IMR-90 (cell line): ENCODE measurements around the gene BLMH. TPM values are rescaled to one million over a fixed set of nuclear protein-coding genes. Genes with fewer than 3 reads are reported as not detected.
"Not testable (repeated sequence)": the region's sequence is repeated elsewhere in the genome, so short reads cannot be mapped to it uniquely, and the experiment has no call there.

Experiments
- ATAC-seq: fragments of 200-7000 bp; cut with Tn5 transposase; 2 replicates; pipeline ENCODE4 v1.9.1; 2020; ENCODE audit warnings: low read depth, mild to moderate bottlenecking, moderate library complexity
- BruUV-seq: library from RNA; stranded (reverse); fragments of 400-500 nt; replicated peaks from 2 replicates; lab custom pipeline; 2021; lab: Mats Ljungman, UMichigan
- CTCF ChIA-PET: fragments of 300-600 bp; formaldehyde crosslinking; extraction: SDS; loops from one replicate; lab custom pipeline; 2021; ENCODE audit warnings: antibody characterized with exemption; lab: Yijun Ruan, JAX
- POLR2A ChIA-PET: fragments of 300-600 bp; sonication (Branson Sonifier 250); formaldehyde crosslinking; loops from one replicate; lab custom pipeline; 2022; ENCODE audit warnings: antibody characterized with exemption; ENCODE audit not compliant: unreplicated experiment; lab: Charles Lee
- DNase-seq: peaks from one replicate; pipeline ENCODE4 v3.0.0; 2013
- H2AFZ ChIP-seq: replicated peaks from 2 replicates; pipeline ENCODE3; 2013; ENCODE audit warnings: low read length, mild to moderate bottlenecking; ENCODE audit not compliant: poor library complexity
- H2AK5ac ChIP-seq: 2 replicates; pipeline ENCODE4 v1.6.1; 2013; ENCODE audit warnings: low read depth, low read length, inconsistent platforms
- H2AK9ac ChIP-seq: replicated peaks from 2 replicates; pipeline ENCODE3; 2013; ENCODE audit warnings: mild to moderate bottlenecking, low read depth, low read length, moderate library complexity; ENCODE audit not compliant: poor library complexity
- H2BK120ac ChIP-seq: 2 replicates; pipeline ENCODE4 v1.6.1; 2013; ENCODE audit warnings: low read depth, low read length, inconsistent platforms
- H2BK15ac ChIP-seq: 3 replicates; pipeline ENCODE4 v1.6.1; 2013; ENCODE audit warnings: low read depth, low read length, inconsistent platforms
- H2BK20ac ChIP-seq: 2 replicates; pipeline ENCODE4 v1.6.1; 2013; ENCODE audit warnings: low read depth, mild to moderate bottlenecking, inconsistent platforms, low read length, moderate library complexity
- H2BK5ac ChIP-seq: 2 replicates; pipeline ENCODE4 v1.6.1; 2013; ENCODE audit warnings: mild to moderate bottlenecking, low read depth, low read length, inconsistent platforms; ENCODE audit not compliant: poor library complexity, severe bottlenecking
- H3K14ac ChIP-seq: replicated peaks from 2 replicates; pipeline ENCODE4 v1.6.1; 2013; ENCODE audit warnings: low read depth, low read length, inconsistent platforms
- H3K18ac ChIP-seq: 2 replicates; pipeline ENCODE4 v1.6.1; 2013; ENCODE audit warnings: low read depth, low read length, control low read depth
- H3K23ac ChIP-seq: 2 replicates; pipeline ENCODE4 v1.6.1; 2013; ENCODE audit warnings: low read depth, low read length, inconsistent platforms
- H3K27ac ChIP-seq: 2 replicates; pipeline ENCODE4 v1.5.1; 2013; ENCODE audit warnings: mild to moderate bottlenecking, control low read depth, low read length; ENCODE audit not compliant: insufficient read depth
- H3K27me3 ChIP-seq: 2 replicates; pipeline ENCODE4 v1.6.1; 2013; ENCODE audit warnings: low read length; ENCODE audit not compliant: control insufficient read depth, insufficient read depth
- H3K36me3 ChIP-seq: 2 replicates; pipeline ENCODE4 v1.6.1; 2013; ENCODE audit warnings: low read length, mixed read lengths; ENCODE audit not compliant: control insufficient read depth, insufficient read depth
- H3K4ac ChIP-seq: 2 replicates; pipeline ENCODE4 v1.6.1; 2013; ENCODE audit warnings: low read depth, low read length, inconsistent platforms
- H3K4me1 ChIP-seq: 2 replicates; pipeline ENCODE4 v1.6.1; 2013; ENCODE audit warnings: low read length, mixed read lengths; ENCODE audit not compliant: control insufficient read depth, insufficient read depth
- H3K4me2 ChIP-seq: 2 replicates; pipeline ENCODE4 v1.6.1; 2013; ENCODE audit warnings: low read depth, mild to moderate bottlenecking, control low read depth, low read length, moderate library complexity
- H3K4me3 ChIP-seq: 2 replicates; pipeline ENCODE4 v1.5.1; 2013; ENCODE audit warnings: low read depth, mild to moderate bottlenecking, control low read depth, low read length, moderate library complexity; ENCODE audit not compliant: insufficient read depth
- H3K56ac ChIP-seq: 2 replicates; pipeline ENCODE4 v1.6.1; 2013; ENCODE audit warnings: low read length, inconsistent platforms; ENCODE audit not compliant: insufficient read depth; ENCODE audit errors: extremely low read depth
- H3K79me1 ChIP-seq, 2 experiments: 2 replicates each; pipeline ENCODE4 v1.6.1; 2013; ENCODE audit warnings: low read length in 2 of 2, inconsistent platforms in 1 of 2, low read depth in 1 of 2
- H3K9ac ChIP-seq: 2 replicates; pipeline ENCODE4 v1.6.1; 2013; ENCODE audit warnings: low read depth, low read length, control low read depth
- H3K9me1 ChIP-seq: 2 replicates; pipeline ENCODE4 v1.6.1; 2013; ENCODE audit warnings: low read length, inconsistent platforms; ENCODE audit not compliant: insufficient read depth
- H3K9me3 ChIP-seq: 2 replicates; pipeline ENCODE4 v1.6.1; 2013; ENCODE audit warnings: low read length; ENCODE audit not compliant: control insufficient read depth, insufficient read depth
- H4K20me1 ChIP-seq: 2 replicates; pipeline ENCODE4 v1.6.1; 2013; ENCODE audit warnings: low read length, inconsistent platforms; ENCODE audit not compliant: insufficient read depth
- H4K5ac ChIP-seq: 2 replicates; pipeline ENCODE4 v1.6.1; 2013; ENCODE audit warnings: mild to moderate bottlenecking, low read depth, low read length, control low read depth
- H4K8ac ChIP-seq, 2 experiments: 2 replicates each; pipeline ENCODE4 v1.6.1; 2013; ENCODE audit warnings: low read depth in 2 of 2, low read length in 2 of 2, control low read depth in 1 of 2, inconsistent platforms in 1 of 2
- H4K91ac ChIP-seq: 2 replicates; pipeline ENCODE4 v1.6.1; 2013; ENCODE audit warnings: low read depth, low read length, inconsistent platforms; ENCODE audit not compliant: insufficient read depth
- CHD1 ChIP-seq: IDR thresholded peaks from 2 replicates; pipeline ENCODE4 v1.6.1; 2012; ENCODE audit warnings: low read depth, low read length, improper control_type of control experiment
- MAZ ChIP-seq: IDR thresholded peaks from 2 replicates; pipeline ENCODE4 v1.6.1; 2012; ENCODE audit warnings: low read depth, mild to moderate bottlenecking, low read length, improper control_type of control experiment, moderate library complexity, borderline replicate concordance
- WGBS, 2 experiments: methylation state at CpG; one replicate each; pipeline versions ENCODE4 v1.1.5 to v1.1.7; 2013; ENCODE audit warnings: missing lambda C conversion rate in 2 of 2; ENCODE audit not compliant: insufficient read length in 1 of 2; ENCODE audit errors: extremely low coverage in 2 of 2; 5-methylcytosine and 5-hydroxymethylcytosine counted together
- dilution Hi-C: fragments of 300-500 bp; cut with HindIII; formaldehyde crosslinking; loops from one replicate; pipeline ENCODE4 v1.14.3; 2018; ENCODE audit warnings: low sequenced_read_pairs; ENCODE audit not compliant: unreplicated experiment
- in situ Hi-C: fragments of 300-500 bp; cut with MboI; formaldehyde crosslinking; loops from 3 replicates; pipeline ENCODE4 v1.14.3; 2019; ENCODE audit warnings: low sequenced_read_pairs, inconsistent platforms, mixed read lengths
- intact Hi-C: fragments of 100-400 bp; cut with micrococcal nuclease; formaldehyde crosslinking; loops from 2 replicates; pipeline ENCODE4 v1.10.0; 2022
- polyA plus RNA-seq, 3 experiments: library from polyadenylated mRNA; depleted of rRNA; stranded (reverse); fragments of >200 nt; gene quantifications; 2 replicates each; pipeline ENCODE4 v1.2.3, GENCODE V29; 2012; ENCODE audit warnings: low replicate concordance in 1 of 3
- total RNA-seq: library from RNA; depleted of rRNA; stranded (reverse); fragments of >200 nt; gene quantifications from 2 replicates; pipeline ENCODE4 v1.2.3, GENCODE V29; 2012

The BLMH gene
- total and polyA plus RNA-seq, 2 of the 4 experiments (the other 2 are of a cell fraction): 17.3 to 20.8 TPM

GRCh38 chr17:30232015-30232823, 59.5 kb downstream of the BLMH start (continued):
- TF ChIP-seq CHD1: no peak

- CTCF ChIA-PET: no interaction called here
These were observed 61.1 kb downstream of the BLMH start for GRCh38 chr17:30230596-30231125.

GRCh38 chr17:30230009-30230408, 61.7 kb downstream of the BLMH start:
- CTCF ChIA-PET, H2BK15ac ChIP-seq, H3K9me1 ChIP-seq, H3K79me1 ChIP-seq, H3K27ac ChIP-seq, H3K9ac ChIP-seq, DNase-seq, H2AFZ ChIP-seq, H3K4me3 ChIP-seq, H3K14ac ChIP-seq, H2AK9ac ChIP-seq, H3K4me1 ChIP-seq, H3K18ac ChIP-seq, H4K5ac ChIP-seq, H3K36me3 ChIP-seq, H3K9me3 ChIP-seq, H4K20me1 ChIP-seq, H2AK5ac ChIP-seq, H4K8ac ChIP-seq, intact Hi-C loops, H3K4ac ChIP-seq, H2BK5ac ChIP-seq, BruUV-seq, H2BK20ac ChIP-seq, H3K23ac ChIP-seq, H2BK120ac ChIP-seq, POLR2A ChIA-PET, H3K56ac ChIP-seq, ATAC-seq, H3K4me2 ChIP-seq, in situ Hi-C loops, dilution Hi-C loops, H4K91ac ChIP-seq: not testable (repeated sequence)
- no CpG with 5 or more reads among the region's 1 CpG for WGBS, 2 experiments
- peaks cover 65% of the 10 kb centered on the region for H3K27me3 ChIP-seq

More at GRCh38 chr17:30230596-30231125, 61.1 kb downstream of the BLMH start:
- ATAC-seq: no peak
- Histone ChIP-seq H3K56ac (no peak overlapping the region), H2AK9ac (no peak overlapping the region), H2BK120ac (no peak overlapping the region), H3K27ac (no peak overlapping the region), H3K4me3 (no peak overlapping the region), H2BK5ac (no peak overlapping the region), H3K23ac (no peak overlapping the region), H3K36me3 (no peaks in the 10 kb centered on the region), H2AK5ac (no peak overlapping the region), H2BK20ac (no peak overlapping the region), H3K4me1 (peaks cover 2% of the 10 kb centered on the region; the same call in 1 of the 2 replicates), H2AFZ (no peak overlapping the region), H3K9me3 (no peaks in the 10 kb centered on the region), H4K91ac (no peak overlapping the region), H4K20me1 (no peaks in the 10 kb centered on the region), H3K14ac (no peak overlapping the region), H3K9ac (no peak overlapping the region), H3K4ac (no peak overlapping the region), H3K9me1 (no peaks in the 10 kb centered on the region), H3K4me2 (no peak overlapping the region), H3K27me3 (peaks cover 65% of the 10 kb centered on the region), H3K18ac (no peak overlapping the region), H2BK15ac (no peak overlapping the region), H4K8ac (no peak overlapping the region), H3K79me1 (no peaks in the 10 kb centered on the region), H4K5ac (no peak overlapping the region)
- dilution Hi-C loops (no loop called here), intact Hi-C loops (no loop called here), in situ Hi-C loops (no loop called here)
- peak; percentile 27 for DNase-seq
- no TSS peak for BruUV-seq
- POLR2A ChIA-PET: no interaction called here
- no peak for TF ChIP-seq MAZ
- WGBS, 2 experiments: 100% methylated on average over 1 of the region's 7 CpGs; no CpG with 5 or more reads in 1 of the 2 experiments
